Prostate gland (tissue), 2 donors: ENCODE data around the gene NXPE3.

Source experiments
- CTCF ChIP-seq, 4 experiments: fragments of 200-600 bp in 2 of 4; fragments of 450-650 bp in 2 of 4; sonication (generic) in 2 of 4; IDR thresholded peaks; 1 replicate in 3 of 4; 2 replicates in 1 of 4; pipeline ENCODE4 v1.5.1; 2016 to 2019; ENCODE audit warnings: antibody characterized with exemption in 4 of 4, mild to moderate bottlenecking in 2 of 4, moderate library complexity in 2 of 4
- POLR2A ChIP-seq: fragments of 450-650 bp; IDR thresholded peaks from one replicate; pipeline ENCODE4 v1.6.1; 2016; ENCODE audit warnings: antibody characterized with exemption, mild to moderate bottlenecking

DNA sequence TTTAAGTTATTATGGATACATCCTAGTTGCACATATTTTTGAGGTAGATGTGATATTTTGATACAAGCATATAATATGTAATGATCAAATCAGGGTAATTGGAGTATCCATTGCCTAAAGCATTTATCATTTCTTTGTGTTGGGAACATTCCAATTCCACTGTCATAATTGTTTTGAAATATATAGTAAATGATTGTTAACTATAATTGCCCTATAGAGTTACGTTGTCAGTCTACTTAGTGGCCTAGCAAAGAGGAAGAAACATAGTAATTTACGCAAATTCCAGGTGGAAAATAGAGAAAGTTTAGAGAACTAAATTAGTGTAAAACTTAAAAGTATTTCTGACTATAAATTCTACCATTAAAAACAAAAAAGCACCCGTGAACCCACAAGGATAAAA lies 24.9 kb downstream of the NXPE3 start:
- TF ChIP-seq CTCF (IDR thresholded peaks at IDR 0.05) (no peak), POLR2A (no peak)
